ENCODE results near the gene RNF148.

RNF148 gene, protein sequence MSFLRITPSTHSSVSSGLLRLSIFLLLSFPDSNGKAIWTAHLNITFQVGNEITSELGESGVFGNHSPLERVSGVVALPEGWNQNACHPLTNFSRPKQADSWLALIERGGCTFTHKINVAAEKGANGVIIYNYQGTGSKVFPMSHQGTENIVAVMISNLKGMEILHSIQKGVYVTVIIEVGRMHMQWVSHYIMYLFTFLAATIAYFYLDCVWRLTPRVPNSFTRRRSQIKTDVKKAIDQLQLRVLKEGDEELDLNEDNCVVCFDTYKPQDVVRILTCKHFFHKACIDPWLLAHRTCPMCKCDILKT

DNA sequence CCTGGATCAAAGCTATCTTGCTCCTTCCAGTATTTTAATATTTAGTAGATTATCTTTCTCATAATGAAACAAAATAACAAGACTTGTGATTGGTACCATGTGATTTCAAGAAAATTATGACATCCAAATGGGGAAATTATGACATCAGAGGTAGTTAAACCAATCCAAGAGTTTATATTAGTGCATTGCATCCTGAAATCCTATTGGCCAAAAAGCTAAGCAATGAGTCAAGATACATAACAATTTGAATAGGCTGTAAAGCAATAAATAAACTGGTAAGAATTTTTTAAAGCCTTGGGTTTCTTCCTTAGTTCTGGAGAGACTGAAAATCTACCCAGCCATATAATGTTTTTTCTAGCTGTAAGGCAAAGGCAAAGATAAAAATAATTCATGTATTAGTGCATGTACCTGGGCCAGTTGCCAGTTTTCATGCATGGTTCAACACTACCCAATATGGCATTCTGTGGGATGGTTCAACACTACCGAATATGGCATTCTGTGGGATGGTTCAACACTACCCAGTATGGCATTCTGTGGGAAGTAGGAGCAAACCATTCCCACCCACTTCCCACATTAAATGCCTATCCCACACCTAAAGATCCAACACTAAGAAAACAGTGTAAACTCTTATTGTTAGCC is at the start of gene RNF148:
RNF148 (minus strand) TSS at position 51 of the 639 bp plus-strand sequence. CDS start 172 bp downstream, outside the sequence.
- in situ Hi-C loops (cut with MboI; ENCODE audit: low sequenced_read_pairs, unreplicated experiment): no loop called here

DNA sequence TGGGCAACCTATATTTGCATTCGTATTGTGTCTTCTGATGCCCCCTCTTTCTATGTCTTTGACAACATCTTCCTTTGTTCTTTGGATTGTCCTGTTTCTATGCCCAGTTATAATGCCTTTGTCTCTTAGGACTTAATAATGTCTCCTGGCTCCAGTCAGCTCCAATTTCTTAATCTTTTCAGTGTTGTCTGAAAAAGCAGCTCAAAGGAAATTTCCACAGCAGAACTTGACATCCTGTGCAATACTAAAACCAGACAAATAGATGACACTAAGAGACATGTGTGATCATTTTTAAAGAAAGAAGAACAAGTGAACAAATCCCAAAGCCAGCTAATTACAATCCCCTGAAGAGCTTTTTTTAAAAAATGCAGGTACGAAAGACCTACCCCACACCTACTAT is 47.7 kb upstream of the RNF148 start:
- TF ChIP-seq, protein P1, sequence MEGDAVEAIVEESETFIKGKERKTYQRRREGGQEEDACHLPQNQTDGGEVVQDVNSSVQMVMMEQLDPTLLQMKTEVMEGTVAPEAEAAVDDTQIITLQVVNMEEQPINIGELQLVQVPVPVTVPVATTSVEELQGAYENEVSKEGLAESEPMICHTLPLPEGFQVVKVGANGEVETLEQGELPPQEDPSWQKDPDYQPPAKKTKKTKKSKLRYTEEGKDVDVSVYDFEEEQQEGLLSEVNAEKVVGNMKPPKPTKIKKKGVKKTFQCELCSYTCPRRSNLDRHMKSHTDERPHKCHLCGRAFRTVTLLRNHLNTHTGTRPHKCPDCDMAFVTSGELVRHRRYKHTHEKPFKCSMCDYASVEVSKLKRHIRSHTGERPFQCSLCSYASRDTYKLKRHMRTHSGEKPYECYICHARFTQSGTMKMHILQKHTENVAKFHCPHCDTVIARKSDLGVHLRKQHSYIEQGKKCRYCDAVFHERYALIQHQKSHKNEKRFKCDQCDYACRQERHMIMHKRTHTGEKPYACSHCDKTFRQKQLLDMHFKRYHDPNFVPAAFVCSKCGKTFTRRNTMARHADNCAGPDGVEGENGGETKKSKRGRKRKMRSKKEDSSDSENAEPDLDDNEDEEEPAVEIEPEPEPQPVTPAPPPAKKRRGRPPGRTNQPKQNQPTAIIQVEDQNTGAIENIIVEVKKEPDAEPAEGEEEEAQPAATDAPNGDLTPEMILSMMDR (IDR thresholded peaks at IDR 0.05; ENCODE audit: borderline replicate concordance, control extremely low read depth, extremely low read depth, insufficient read depth, missing control alignments): no peak
- DNase-seq (ENCODE audit: low spot score): no peak
- in situ Hi-C loops (cut with MboI; ENCODE audit: low sequenced_read_pairs, unreplicated experiment): no loop called here

More for the DNA sequence above, at the start of gene RNF148:
- TF ChIP-seq, protein P1 (IDR thresholded peaks at IDR 0.05; ENCODE audit: borderline replicate concordance, control extremely low read depth, extremely low read depth, insufficient read depth, missing control alignments): no peak
- no peak for DNase-seq (ENCODE audit: low spot score)

DNA sequence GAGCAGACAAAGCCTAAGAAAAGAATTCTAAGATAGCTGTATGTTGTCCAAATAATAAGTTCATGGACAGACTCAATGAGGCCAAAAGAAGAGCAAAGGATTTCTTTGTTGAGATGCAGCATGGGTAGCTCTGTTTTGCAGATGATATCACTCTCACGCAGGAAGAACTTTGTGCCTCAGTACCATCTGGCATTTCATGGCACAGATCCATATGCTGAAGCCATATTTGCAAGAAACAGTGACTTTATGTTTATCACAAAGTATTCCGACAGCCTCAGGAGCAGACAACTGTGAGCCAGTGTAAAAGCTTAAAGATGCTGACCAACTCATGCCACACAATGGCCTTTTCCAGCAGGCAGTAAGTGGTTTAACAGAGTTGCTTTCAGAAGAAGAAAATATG is 45.5 kb upstream of the RNF148 start:
- DNase-seq (ENCODE audit: low spot score): no peak
- in situ Hi-C loops (cut with MboI; ENCODE audit: low sequenced_read_pairs, unreplicated experiment): no loop called here

DNA sequence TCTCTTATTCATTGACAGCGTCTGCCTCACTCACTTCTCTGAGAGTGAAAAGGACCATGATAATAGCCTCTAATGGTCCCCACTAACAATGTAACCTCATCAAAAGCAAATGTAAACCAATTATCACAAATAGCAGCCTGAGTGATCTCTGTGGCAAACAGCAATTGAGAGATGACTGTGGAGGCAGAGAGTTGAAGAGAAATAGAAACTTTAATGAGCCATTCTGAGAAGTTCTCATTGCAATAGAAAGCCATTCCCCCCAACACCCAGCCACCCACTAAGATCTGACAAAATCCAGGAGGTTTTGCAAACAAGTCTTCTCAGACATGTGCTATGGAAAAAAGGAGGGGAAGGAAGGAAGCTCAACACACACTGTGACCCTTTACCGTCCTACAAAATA is 44.2 kb upstream of the RNF148 start:
- TF ChIP-seq, protein P1 (IDR thresholded peaks at IDR 0.05; ENCODE audit: borderline replicate concordance, control extremely low read depth, extremely low read depth, insufficient read depth, missing control alignments): no peak
- no peak for DNase-seq (ENCODE audit: low spot score)
- in situ Hi-C loops (cut with MboI; ENCODE audit: low sequenced_read_pairs, unreplicated experiment): no loop called here

More for the DNA sequence above, 45.5 kb upstream of the RNF148 start:
- TF ChIP-seq, protein P1 (IDR thresholded peaks at IDR 0.05; ENCODE audit: borderline replicate concordance, control extremely low read depth, extremely low read depth, insufficient read depth, missing control alignments): no peak

DNA sequence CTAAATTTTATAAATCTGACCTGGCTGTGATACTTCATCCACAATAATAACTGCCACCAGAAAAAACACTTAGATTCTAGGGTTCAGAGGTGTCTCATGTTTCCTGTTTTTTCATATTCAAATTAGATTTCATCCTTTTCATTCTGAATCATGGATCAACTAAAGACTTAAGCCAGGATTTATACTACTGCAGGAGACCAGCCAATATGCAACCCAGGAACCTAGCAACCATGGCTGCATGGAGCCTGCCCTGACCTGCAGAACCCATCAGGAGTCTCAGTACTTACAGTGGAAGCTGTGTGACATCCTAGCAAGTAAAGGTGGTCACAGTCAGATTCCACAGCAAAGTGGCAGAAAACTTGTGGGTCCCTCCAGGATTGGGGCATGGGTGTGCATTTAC is 40.5 kb upstream of the RNF148 start:
- no peak for DNase-seq (ENCODE audit: low spot score)
- TF ChIP-seq, protein P1 (IDR thresholded peaks at IDR 0.05; ENCODE audit: borderline replicate concordance, control extremely low read depth, extremely low read depth, insufficient read depth, missing control alignments): no peak
- in situ Hi-C loops (cut with MboI; ENCODE audit: low sequenced_read_pairs, unreplicated experiment): no loop called here

DNA sequence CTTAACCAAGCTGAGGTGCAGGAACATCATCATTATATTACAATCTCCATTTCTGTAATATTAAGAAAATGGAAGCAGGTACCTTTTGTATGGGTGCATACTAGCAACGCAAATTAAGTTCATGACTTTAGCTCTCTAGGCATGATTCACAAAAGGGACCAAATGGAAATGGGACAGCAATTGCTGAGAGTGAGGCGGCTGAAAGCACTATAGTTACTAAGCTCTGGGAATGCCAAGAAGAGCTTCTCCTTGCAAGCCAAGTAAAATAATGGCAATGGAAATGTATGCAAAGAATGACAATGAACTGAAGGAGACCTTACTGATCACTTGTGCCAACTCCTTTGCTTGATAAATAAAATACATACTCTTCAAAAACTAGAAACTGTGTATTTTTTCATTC is 36.2 kb upstream of the RNF148 start:
- in situ Hi-C loops (cut with MboI; ENCODE audit: low sequenced_read_pairs, unreplicated experiment): no loop called here
- TF ChIP-seq, protein P1 (IDR thresholded peaks at IDR 0.05; ENCODE audit: borderline replicate concordance, control extremely low read depth, extremely low read depth, insufficient read depth, missing control alignments): no peak

More for the DNA sequence above, 36.2 kb upstream of the RNF148 start:
- no peak for DNase-seq (ENCODE audit: low spot score)

Measured in GM13976 (cell line).